RWPE2 (cell line): ENCODE results near the gene PCSK6.

ENCODE experiments used
- ATAC-seq: fragments of 200-7000 bp; cut with Tn5 transposase; 3 replicates; pipeline ENCODE4 v1.9.1; 2021; ENCODE audit warnings: low read depth
- DNase-seq: peaks from one replicate; pipeline ENCODE4 v3.0.0-alpha.2; 2020; ENCODE audit warnings: low spot score
- H3K27ac ChIP-seq: fragments of 450-650 bp; 2 replicates; pipeline ENCODE4 v1.5.1; 2017; ENCODE audit warnings: mild to moderate bottlenecking; ENCODE audit not compliant: poor library complexity, severe bottlenecking
- H3K27me3 ChIP-seq: fragments of 250-450 bp; sonication (Bioruptor Pico); 2 replicates; pipeline ENCODE4 v1.5.1; 2021; ENCODE audit warnings: mild to moderate bottlenecking, moderate library complexity; ENCODE audit not compliant: insufficient read depth, poor library complexity, severe bottlenecking
- H3K36me3 ChIP-seq: fragments of 250-450 bp; sonication (Bioruptor Pico); 2 replicates; pipeline ENCODE4 v1.5.1; 2020; ENCODE audit warnings: low read depth, mild to moderate bottlenecking, moderate library complexity
- H3K4me1 ChIP-seq: fragments of 250-450 bp; sonication (Bioruptor Pico); 2 replicates; pipeline ENCODE4 v1.5.1; 2021; ENCODE audit warnings: mild to moderate bottlenecking, moderate library complexity; ENCODE audit not compliant: insufficient read depth, poor library complexity, severe bottlenecking
- H3K4me3 ChIP-seq: fragments of 250-450 bp; sonication (Bioruptor Pico); 2 replicates; pipeline ENCODE4 v1.5.1; 2021; ENCODE audit warnings: mild to moderate bottlenecking, moderate library complexity; ENCODE audit not compliant: severe bottlenecking
- H3K9me3 ChIP-seq: fragments of 250-450 bp; sonication (Bioruptor Pico); 2 replicates; pipeline ENCODE4 v1.5.1; 2021; ENCODE audit warnings: mild to moderate bottlenecking, moderate library complexity; ENCODE audit not compliant: severe bottlenecking
- TF ChIP-seq, protein P1 (sequence below): fragments of 450-650 bp; IDR thresholded peaks from one replicate; pipeline ENCODE4 v1.5.1; 2017; ENCODE audit warnings: mild to moderate bottlenecking, moderate library complexity; ENCODE audit not compliant: poor library complexity, severe bottlenecking

The PCSK6 gene

DNA sequence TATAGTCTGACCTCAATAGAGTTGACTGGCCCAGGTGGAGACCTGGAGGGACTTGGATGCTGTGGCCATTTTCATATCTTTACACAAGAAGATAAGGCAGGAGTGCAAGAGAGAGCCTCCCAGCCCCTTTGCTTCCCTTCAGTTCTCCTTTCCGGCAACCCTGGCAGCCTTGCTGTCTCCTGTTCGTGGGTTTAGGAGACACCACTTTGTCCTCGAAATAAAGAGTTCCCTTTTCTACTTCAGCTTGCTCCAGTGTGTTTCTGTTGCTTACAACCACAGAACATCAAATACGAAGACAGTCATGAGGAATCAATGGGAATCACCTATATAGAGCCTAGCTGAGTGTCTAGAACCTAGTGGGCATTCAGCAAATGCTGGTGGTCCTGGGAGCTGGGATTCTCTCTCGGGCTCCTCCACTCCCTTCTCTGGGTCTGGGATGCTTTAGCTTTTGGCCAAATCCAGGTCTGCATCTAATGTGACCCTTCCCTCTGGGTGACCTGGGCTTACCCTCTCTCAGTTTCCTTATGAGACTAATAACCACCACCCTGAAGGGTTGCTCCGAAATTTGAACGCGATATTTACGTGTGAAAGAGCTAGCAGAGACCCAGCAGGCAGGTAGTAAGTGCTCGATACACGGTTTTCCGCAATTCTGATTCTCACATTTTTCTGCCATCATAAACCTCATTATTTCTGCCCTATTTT is 44.5 kb downstream of the PCSK6 start:
- Histone ChIP-seq H3K27ac (no peak overlapping the region), H3K27me3 (no peaks in the 10 kb centered on the region), H3K4me3 (no peak overlapping the region), H3K9me3 (no peaks in the 10 kb centered on the region), H3K4me1 (peaks cover 22% of the 10 kb centered on the region), H3K36me3 (no peaks in the 10 kb centered on the region)
- TF ChIP-seq, protein P1, sequence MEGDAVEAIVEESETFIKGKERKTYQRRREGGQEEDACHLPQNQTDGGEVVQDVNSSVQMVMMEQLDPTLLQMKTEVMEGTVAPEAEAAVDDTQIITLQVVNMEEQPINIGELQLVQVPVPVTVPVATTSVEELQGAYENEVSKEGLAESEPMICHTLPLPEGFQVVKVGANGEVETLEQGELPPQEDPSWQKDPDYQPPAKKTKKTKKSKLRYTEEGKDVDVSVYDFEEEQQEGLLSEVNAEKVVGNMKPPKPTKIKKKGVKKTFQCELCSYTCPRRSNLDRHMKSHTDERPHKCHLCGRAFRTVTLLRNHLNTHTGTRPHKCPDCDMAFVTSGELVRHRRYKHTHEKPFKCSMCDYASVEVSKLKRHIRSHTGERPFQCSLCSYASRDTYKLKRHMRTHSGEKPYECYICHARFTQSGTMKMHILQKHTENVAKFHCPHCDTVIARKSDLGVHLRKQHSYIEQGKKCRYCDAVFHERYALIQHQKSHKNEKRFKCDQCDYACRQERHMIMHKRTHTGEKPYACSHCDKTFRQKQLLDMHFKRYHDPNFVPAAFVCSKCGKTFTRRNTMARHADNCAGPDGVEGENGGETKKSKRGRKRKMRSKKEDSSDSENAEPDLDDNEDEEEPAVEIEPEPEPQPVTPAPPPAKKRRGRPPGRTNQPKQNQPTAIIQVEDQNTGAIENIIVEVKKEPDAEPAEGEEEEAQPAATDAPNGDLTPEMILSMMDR = no peak
- ATAC-seq (no peak), DNase-seq (peak; percentile 39)

DNA sequence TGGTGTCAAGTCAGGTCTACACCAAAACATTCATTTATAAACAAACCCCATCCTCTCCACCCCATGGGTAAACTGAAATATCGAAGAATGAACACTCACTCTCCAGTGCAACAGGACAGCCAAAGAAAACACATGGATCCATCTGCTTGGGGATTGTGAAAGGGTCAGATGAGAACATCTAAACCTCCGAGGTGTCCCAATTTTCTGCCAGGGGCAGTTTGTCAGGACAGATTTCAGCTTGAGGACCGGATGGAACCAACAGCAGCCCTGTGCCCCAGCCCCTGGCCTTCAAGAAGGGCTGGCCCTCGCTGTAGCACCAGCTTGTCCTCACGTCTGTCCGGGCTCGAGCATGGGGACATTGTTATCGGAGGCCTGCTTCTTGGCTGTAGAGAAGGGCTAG is 45.5 kb downstream of the PCSK6 start:
- TF ChIP-seq, protein P1 = no peak
- DNase-seq (peak; percentile 46), ATAC-seq (no peak)
- Histone ChIP-seq H3K9me3 (no peaks in the 10 kb centered on the region), H3K27ac (no peak overlapping the region), H3K27me3 (no peaks in the 10 kb centered on the region), H3K4me1 (peaks cover 22% of the 10 kb centered on the region), H3K4me3 (no peak overlapping the region), H3K36me3 (no peaks in the 10 kb centered on the region)

DNA sequence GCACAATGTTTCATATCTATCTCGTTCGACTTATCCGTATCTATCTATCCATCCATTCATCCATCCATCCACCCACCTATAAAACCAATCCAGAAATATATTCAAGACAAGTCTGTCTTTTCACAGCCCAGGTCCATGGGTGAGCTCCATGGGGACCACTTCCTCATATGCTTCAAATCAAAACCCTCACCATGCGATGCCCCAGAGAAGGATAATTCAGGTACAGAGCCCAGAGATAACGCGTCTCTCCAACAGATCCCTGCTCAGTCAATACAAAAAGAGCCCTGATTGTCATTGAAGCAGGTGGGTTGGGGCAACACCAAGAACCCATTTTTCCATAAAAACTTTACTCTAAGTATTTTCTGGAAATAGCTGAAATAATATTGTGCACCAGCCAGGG is 47.2 kb downstream of the PCSK6 start:
- Histone ChIP-seq H3K27me3 (no peaks in the 10 kb centered on the region), H3K4me3 (no peak overlapping the region), H3K36me3 (no peaks in the 10 kb centered on the region), H3K4me1 (peaks cover 22% of the 10 kb centered on the region), H3K9me3 (no peaks in the 10 kb centered on the region), H3K27ac (no peak overlapping the region)
- TF ChIP-seq, protein P1 = no peak
- ATAC-seq (no peak), DNase-seq (peak; percentile 28)

- Histone ChIP-seq H3K4me3 (no peak overlapping the region), H3K36me3 (no peaks in the 10 kb centered on the region), H3K27me3 (no peaks in the 10 kb centered on the region), H3K4me1 (peaks cover 21% of the 10 kb centered on the region), H3K9me3 (no peaks in the 10 kb centered on the region), H3K27ac (no peak overlapping the region)
- TF ChIP-seq, protein P1 = no peak
- DNase-seq = peak; percentile 31
- no peak for ATAC-seq
Observed at GRCh38 chr15:101441696-101442095, 47.8 kb downstream of the PCSK6 start.

- TF ChIP-seq, protein P1 = no peak
- no peaks in the 10 kb centered on the region for H3K36me3 ChIP-seq
- H3K27ac ChIP-seq = peak overlapping the region; percentile 2
Observed at GRCh38 chr15:101440846-101441590, 48.5 kb downstream of the PCSK6 start.

More at GRCh38 chr15:101440846-101441590, 48.5 kb downstream of the PCSK6 start:
- DNase-seq (peak; percentile 31), ATAC-seq (peak; percentile 39)
- Histone ChIP-seq H3K4me3 (no peak overlapping the region), H3K27me3 (no peaks in the 10 kb centered on the region), H3K9me3 (no peaks in the 10 kb centered on the region), H3K4me1 (peaks cover 14% of the 10 kb centered on the region)
